HEK293T (cell line): ENCODE measurements around the gene MYL9.

Source experiments
- CTCF ChIA-PET: fragments of 350-600 bp; formaldehyde crosslinking; extraction: SDS; loops from one replicate; lab custom pipeline; 2021; ENCODE audit warnings: antibody characterized with exemption, inconsistent platforms; lab: Yijun Ruan, JAX
- POLR2A ChIA-PET: fragments of 350-600 bp; formaldehyde crosslinking; extraction: SDS; loops from one replicate; lab custom pipeline; 2020; ENCODE audit warnings: antibody characterized with exemption, inconsistent platforms; lab: Yijun Ruan, JAX
- DNase-seq: peaks from one replicate; pipeline ENCODE4 v3.0.0; 2012; ENCODE audit warnings: mixed read lengths; ENCODE audit errors: extremely low spot score
- ARNT ChIP-seq: fragments of 450-650 bp; IDR thresholded peaks from 2 replicates; pipeline ENCODE4 v1.6.1; 2017; ENCODE audit warnings: mild to moderate bottlenecking
- BHLHE40 ChIP-seq: fragments of 450-650 bp; IDR thresholded peaks from 2 replicates; pipeline ENCODE4 v1.6.1; 2016; ENCODE audit warnings: mild to moderate bottlenecking, moderate library complexity, borderline replicate concordance
- CTBP1 ChIP-seq: fragments of 450-650 bp; IDR thresholded peaks from 2 replicates; pipeline ENCODE4 v1.6.1; 2016; ENCODE audit warnings: borderline replicate concordance
- ELF4 ChIP-seq: fragments of 450-650 bp; IDR thresholded peaks from 2 replicates; pipeline ENCODE4 v1.6.1; 2017; ENCODE audit warnings: antibody characterized with exemption
- FOXA1 ChIP-seq: fragments of 450-650 bp; IDR thresholded peaks from 2 replicates; pipeline ENCODE4 v1.6.1; 2016; ENCODE audit warnings: mild to moderate bottlenecking
- FOXK2 ChIP-seq: fragments of 450-650 bp; IDR thresholded peaks from 2 replicates; pipeline ENCODE4 v1.6.1; 2016; ENCODE audit warnings: mild to moderate bottlenecking
- FOXM1 ChIP-seq: fragments of 450-650 bp; IDR thresholded peaks from 2 replicates; pipeline ENCODE4 v1.6.1; 2017; ENCODE audit warnings: mild to moderate bottlenecking, borderline replicate concordance
- HDGF ChIP-seq: fragments of 450-650 bp; IDR thresholded peaks from 2 replicates; pipeline ENCODE4 v1.6.1; 2017; ENCODE audit warnings: antibody characterized with exemption, borderline replicate concordance
- L3MBTL2 ChIP-seq: fragments of 450-650 bp; conservative IDR thresholded peaks from 2 replicates; pipeline ENCODE4 v1.6.1; 2016; ENCODE audit warnings: mild to moderate bottlenecking
- LEF1 ChIP-seq: fragments of 450-650 bp; IDR thresholded peaks from 2 replicates; pipeline ENCODE4 v1.6.1; 2017; ENCODE audit warnings: mild to moderate bottlenecking, borderline replicate concordance
- NFRKB ChIP-seq: fragments of 450-650 bp; IDR thresholded peaks from 2 replicates; pipeline ENCODE4 v1.6.1; 2016; ENCODE audit warnings: mild to moderate bottlenecking, moderate library complexity
- PKNOX1 ChIP-seq: fragments of 450-650 bp; IDR thresholded peaks from 2 replicates; pipeline ENCODE4 v1.6.1; 2016
- SP1 ChIP-seq: fragments of 450-650 bp; IDR thresholded peaks from 2 replicates; pipeline ENCODE4 v1.6.1; 2017
- SUZ12 ChIP-seq: fragments of 450-650 bp; IDR thresholded peaks from 2 replicates; pipeline ENCODE4 v1.6.1; 2016; ENCODE audit warnings: mild to moderate bottlenecking
- TARDBP ChIP-seq: fragments of 450-650 bp; IDR thresholded peaks from 2 replicates; pipeline ENCODE4 v1.6.1; 2016
- ZNF384 ChIP-seq: fragments of 450-650 bp; IDR thresholded peaks from 2 replicates; pipeline ENCODE4 v1.6.1; 2016

Gene MYL9

GRCh38 chr20:36578356-36579041 lies 37.2 kb downstream of the MYL9 start:
- no peak for TF ChIP-seq TARDBP
- ChIA-PET POLR2A (no interaction called here), CTCF (no interaction called here)
- no peak for DNase-seq

- no peak for DNase-seq
- ChIA-PET POLR2A (no interaction called here), CTCF (no interaction called here)
- TF ChIP-seq ZNF384: no peak
- no peak for TF ChIP-seq FOXM1
- TF ChIP-seq TARDBP: no peak
- TF ChIP-seq HDGF: no peak
- no peak for TF ChIP-seq FOXK2
- TF ChIP-seq PKNOX1: no peak
Measured at GRCh38 chr20:36579996-36580545, 38.8 kb downstream of the MYL9 start.

- no peak for DNase-seq
- POLR2A ChIA-PET: no interaction called here
- CTCF ChIA-PET: no interaction called here
- no peak for TF ChIP-seq BHLHE40
Measured at GRCh38 chr20:36582322-36582721, 41.0 kb downstream of the MYL9 start.

- TF ChIP-seq FOXK2 (no peak), SP1 (no peak), L3MBTL2 (no peak), FOXA1 (no peak), ZNF384 (no peak), LEF1 (no peak), PKNOX1 (no peak), BHLHE40 (no peak)
- no peak for DNase-seq
- CTCF ChIA-PET: no interaction called here
- POLR2A ChIA-PET: interaction anchor here (4.3 kb wide), 1 partner anchor 8 kb away, joined by 15 read pairs; the partner anchor contains the start of gene TGIF2
Measured at GRCh38 chr20:36582821-36583220, 41.5 kb downstream of the MYL9 start.

- CTCF ChIA-PET: no interaction called here
- POLR2A ChIA-PET: interaction anchor here (0.7 to 4.3 kb wide), 3 partner anchors 10 to 319 kb away, joined by 3 to 15 read pairs (median 5); partner anchors contain the start of genes RAB5IF and TGIF2
- DNase-seq: no peak
- TF ChIP-seq CTBP1: no peak
- TF ChIP-seq ARNT: no peak
- no peak for TF ChIP-seq ELF4
- no peak for TF ChIP-seq PKNOX1
- no peak for TF ChIP-seq L3MBTL2
- TF ChIP-seq NFRKB: no peak
- TF ChIP-seq FOXM1: no peak
- TF ChIP-seq BHLHE40: no peak
- TF ChIP-seq FOXA1: no peak
- TF ChIP-seq HDGF: no peak
- TF ChIP-seq LEF1: no peak
- no peak for TF ChIP-seq SP1
- TF ChIP-seq FOXK2: no peak
- no peak for TF ChIP-seq ZNF384
- TF ChIP-seq TARDBP: no peak
- TF ChIP-seq SUZ12: no peak
Measured at GRCh38 chr20:36584018-36584481, 42.7 kb downstream of the MYL9 start.

- DNase-seq: no peak
- no peak for TF ChIP-seq TARDBP
- no peak for TF ChIP-seq ELF4
- no peak for TF ChIP-seq SUZ12
- no peak for TF ChIP-seq FOXM1
- no peak for TF ChIP-seq LEF1
- TF ChIP-seq SP1: no peak
- no peak for TF ChIP-seq FOXA1
- no peak for TF ChIP-seq PKNOX1
- no peak for TF ChIP-seq HDGF
- no peak for TF ChIP-seq ZNF384
- TF ChIP-seq L3MBTL2: no peak
- no peak for TF ChIP-seq CTBP1
- no peak for TF ChIP-seq FOXK2
- no peak for TF ChIP-seq ARNT
- ChIA-PET CTCF (interaction anchor here (0.7 kb wide), 1 partner anchor 20 kb away, joined by 7 read pairs; no protein-coding TSS in a partner anchor), POLR2A (interaction anchor here (1.1 to 4.3 kb wide), 3 partner anchors 11 to 20 kb away, joined by 3 to 15 read pairs (median 5); partner anchors contain the start of genes RAB5IF and TGIF2)
Measured at GRCh38 chr20:36585410-36586125, 44.2 kb downstream of the MYL9 start.
